ENCODE results near the gene NFASC. TPM values are rescaled to one million over a fixed set of nuclear protein-coding genes. Genes with fewer than 3 reads are reported as not detected.

Gene NFASC
- total RNA-seq, 1 donor from 2014 or later: 0.18 TPM

DNA sequence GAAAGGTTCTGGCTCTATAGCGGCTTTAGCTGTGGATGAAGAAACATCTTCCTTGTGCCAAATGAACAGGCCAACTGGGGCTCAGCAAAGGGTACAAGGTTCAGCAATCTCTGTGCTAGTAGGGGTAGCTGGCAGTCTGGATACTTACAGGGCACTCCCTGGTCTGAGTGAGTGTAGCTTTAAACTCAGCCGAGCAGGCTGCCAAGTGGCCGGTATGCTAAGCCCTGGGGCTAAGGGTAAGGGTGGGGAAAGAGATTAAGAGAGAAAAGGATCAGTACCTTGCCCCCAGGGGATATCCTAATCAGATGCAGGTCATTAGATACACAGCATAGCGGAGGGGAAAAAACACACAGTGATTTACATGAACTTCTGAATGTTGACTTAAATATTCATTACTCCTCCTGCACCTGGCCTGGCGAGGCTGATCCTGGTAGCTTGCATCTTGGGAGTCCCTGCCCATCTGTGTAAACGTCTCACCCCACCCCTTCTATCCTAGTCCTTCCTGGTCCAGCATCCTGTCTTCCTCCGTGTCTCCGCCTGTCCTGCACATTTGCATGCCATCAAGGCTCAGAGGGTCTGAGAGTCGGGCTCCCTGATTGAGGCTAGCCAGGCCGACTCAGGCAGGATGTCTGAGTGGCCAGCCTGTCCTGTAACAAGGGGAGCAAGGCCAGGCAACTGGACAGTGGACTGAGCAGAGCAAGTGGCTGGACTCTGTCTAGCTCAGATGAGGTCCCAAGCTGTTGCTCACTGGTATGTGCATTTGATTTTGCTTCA is 132.9 kb downstream of the NFASC start:
- Mint-ChIP-seq H3K9me3 (no peaks in the 10 kb centered on the region), H3K4me3 (ENCODE audit: low read depth) (no peak overlapping the region), H3K27ac (no peak overlapping the region), H3K4me1 (ENCODE audit: low read depth) (no peaks in the 10 kb centered on the region), H3K27me3 (ENCODE audit: low read depth) (peaks cover 2% of the 10 kb centered on the region), H3K36me3 (ENCODE audit: low read depth) (no peaks in the 10 kb centered on the region)
- intact Hi-C loops (cut with micrococcal nuclease): no loop called here
- no peak for DNase-seq (ENCODE audit: low spot score)

DNA sequence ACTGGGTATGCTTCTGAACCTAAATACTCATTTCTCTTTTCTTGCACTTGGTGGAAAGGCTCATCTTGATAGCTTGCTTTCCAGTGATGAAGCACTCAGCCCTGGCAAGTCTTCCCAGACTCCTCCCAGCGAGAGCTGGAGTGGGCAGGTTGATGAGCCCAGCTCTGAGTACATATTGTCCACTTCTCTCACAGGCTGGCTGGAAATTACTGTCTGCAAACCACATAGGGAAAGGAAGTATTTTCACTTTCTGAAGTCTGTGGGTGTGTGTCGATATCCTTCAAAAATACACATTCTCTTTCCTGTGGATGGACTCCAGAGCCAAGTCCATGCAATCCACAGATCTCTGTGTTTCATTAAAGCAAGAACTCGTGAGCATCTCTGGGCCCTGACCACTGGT is 133.7 kb downstream of the NFASC start:
- intact Hi-C loops (cut with micrococcal nuclease): no loop called here
- Mint-ChIP-seq H3K4me3 (ENCODE audit: low read depth) (no peak overlapping the region), H3K36me3 (ENCODE audit: low read depth) (no peaks in the 10 kb centered on the region), H3K27me3 (ENCODE audit: low read depth) (peaks cover 2% of the 10 kb centered on the region), H3K27ac (no peak overlapping the region), H3K4me1 (ENCODE audit: low read depth) (no peaks in the 10 kb centered on the region), H3K9me3 (no peaks in the 10 kb centered on the region)
- no peak for DNase-seq (ENCODE audit: low spot score)

DNA sequence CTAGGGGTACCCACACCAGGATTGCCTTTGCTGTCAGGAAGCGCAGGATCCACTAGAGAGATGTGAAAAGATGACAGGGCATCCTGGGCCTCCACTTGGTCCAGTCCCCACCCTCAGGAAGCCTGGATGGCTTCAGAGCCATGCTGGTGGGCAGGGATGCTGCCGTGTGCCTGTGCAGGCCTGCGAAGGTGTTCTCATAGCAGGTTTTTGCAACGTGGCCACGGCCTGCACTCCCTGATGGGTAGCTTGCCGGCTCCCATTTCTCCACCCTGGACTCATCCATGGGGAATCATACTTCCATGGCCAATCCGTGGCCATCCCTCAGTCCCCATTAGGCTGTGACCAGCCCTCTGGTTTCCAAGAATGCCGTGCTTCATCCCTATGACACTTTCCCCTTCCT is 138.2 kb downstream of the NFASC start:
- H3K9me3 Mint-ChIP-seq: no peaks in the 10 kb centered on the region
- no peaks in the 10 kb centered on the region for H3K36me3 Mint-ChIP-seq (ENCODE audit: low read depth)
- DNase-seq (ENCODE audit: low spot score): no peak
- H3K4me1 Mint-ChIP-seq (ENCODE audit: low read depth): no peaks in the 10 kb centered on the region
- no peak overlapping the region for H3K4me3 Mint-ChIP-seq (ENCODE audit: low read depth)
- intact Hi-C loops (cut with micrococcal nuclease): no loop called here
- no peak overlapping the region for H3K27ac Mint-ChIP-seq
- no peaks in the 10 kb centered on the region for H3K27me3 Mint-ChIP-seq (ENCODE audit: low read depth)

DNA sequence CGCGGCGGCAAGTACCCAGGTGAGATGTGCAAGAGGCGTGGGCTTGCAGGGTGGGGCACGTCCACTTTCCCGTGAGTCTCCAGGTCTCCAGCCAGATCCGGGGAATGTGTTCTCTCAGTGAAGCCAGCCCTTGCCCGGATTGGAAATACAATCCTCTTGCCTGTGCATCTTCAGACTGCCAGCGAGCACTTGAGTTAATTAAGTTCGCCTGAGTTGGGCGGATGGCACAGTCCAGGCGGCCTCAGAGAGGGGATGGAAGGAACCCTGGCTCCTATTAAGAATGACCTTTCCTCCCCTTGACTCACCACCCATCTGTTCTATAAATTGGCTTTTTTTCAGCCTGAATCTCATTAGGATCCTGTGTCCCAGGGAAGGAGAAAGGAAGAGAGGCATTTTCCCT is 139.0 kb downstream of the NFASC start:
- no peaks in the 10 kb centered on the region for H3K27me3 Mint-ChIP-seq (ENCODE audit: low read depth)

DNA sequence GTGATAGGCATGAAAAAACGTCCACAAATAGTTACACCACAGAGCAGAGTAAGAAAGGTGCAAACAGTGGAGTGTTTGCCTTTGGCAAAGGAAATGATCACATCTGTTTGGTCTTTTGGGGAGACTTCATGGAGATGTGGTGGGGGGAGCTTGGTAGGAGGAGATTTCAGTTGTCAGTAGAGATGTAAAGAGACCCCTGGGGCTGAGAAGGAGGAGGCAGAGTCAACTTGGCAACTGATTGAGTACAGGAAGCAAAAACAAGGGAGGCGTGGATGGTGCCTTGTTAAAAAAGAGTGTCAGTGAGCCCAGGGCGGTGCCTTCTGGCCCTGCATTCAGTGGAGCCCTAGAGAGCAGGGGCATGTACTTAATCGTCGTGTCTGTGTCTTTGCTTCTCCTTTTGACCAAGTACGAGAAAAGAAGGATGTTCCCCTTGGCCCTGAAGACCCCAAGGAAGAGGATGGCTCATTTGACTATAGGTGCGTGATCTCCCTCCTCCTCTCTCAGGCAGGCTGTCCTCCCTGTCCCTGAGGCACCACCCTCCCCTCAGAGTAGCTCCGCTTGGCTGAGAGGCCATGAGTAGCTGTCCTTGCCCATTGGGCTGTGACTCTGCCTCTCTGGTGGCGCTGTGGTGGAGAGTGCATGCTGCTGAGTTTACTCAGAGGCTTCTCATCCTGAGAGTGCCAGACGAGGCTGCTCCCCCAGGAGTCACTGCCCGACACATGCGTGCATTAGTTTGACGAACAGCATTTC is 141.9 kb downstream of the NFASC start:
- no peak overlapping the region for H3K27ac Mint-ChIP-seq
- H3K27me3 Mint-ChIP-seq (ENCODE audit: low read depth): no peaks in the 10 kb centered on the region
- no peaks in the 10 kb centered on the region for H3K36me3 Mint-ChIP-seq (ENCODE audit: low read depth)
- intact Hi-C loops (cut with micrococcal nuclease): no loop called here
- DNase-seq (ENCODE audit: low spot score): no peak
- no peaks in the 10 kb centered on the region for H3K9me3 Mint-ChIP-seq
- H3K4me1 Mint-ChIP-seq (ENCODE audit: low read depth): no peaks in the 10 kb centered on the region
- no peak overlapping the region for H3K4me3 Mint-ChIP-seq (ENCODE audit: low read depth)

More for the DNA sequence above, 139.0 kb downstream of the NFASC start:
- H3K27ac Mint-ChIP-seq: no peak overlapping the region
- H3K4me1 Mint-ChIP-seq (ENCODE audit: low read depth): no peaks in the 10 kb centered on the region
- DNase-seq (ENCODE audit: low spot score): no peak
- no peak overlapping the region for H3K4me3 Mint-ChIP-seq (ENCODE audit: low read depth)
- H3K9me3 Mint-ChIP-seq: no peaks in the 10 kb centered on the region
- intact Hi-C loops (cut with micrococcal nuclease): no loop called here
- no peaks in the 10 kb centered on the region for H3K36me3 Mint-ChIP-seq (ENCODE audit: low read depth)

DNA sequence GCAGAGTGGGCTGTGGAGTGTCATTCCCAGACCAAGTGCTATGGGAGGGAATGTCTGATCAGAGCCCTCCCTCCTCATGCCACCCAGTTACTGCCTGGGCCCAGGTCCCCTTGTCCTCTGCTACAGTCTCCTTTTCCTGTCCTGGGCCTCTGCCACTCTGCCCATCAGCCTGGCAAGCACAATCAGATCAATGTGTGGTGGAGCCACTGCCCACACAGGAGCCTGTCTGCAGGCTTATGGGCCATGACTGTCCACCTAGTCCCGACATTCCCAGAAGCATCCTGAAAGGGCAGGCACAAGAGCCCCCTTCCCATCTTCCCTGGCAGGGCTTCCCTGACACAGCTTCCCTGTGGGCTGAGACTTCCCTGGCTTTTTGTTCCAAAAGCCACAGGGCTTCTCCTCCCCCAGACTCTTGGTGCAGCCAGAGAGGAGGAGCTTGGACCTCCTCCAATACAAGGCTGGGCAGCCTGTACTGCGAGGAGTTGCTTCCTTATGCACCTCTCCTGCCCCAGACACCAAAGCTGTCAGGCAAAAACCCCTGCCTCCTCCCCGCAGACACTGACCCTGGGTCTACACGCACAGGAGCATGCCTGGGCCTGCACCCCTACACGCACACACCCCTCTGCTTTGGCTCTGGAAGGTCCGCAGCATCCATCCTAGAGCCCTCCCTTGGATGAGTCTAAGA is 143.2 kb downstream of the NFASC start:
- Mint-ChIP-seq H3K27me3 (ENCODE audit: low read depth) (no peaks in the 10 kb centered on the region), H3K27ac (no peak overlapping the region), H3K36me3 (ENCODE audit: low read depth) (no peaks in the 10 kb centered on the region), H3K9me3 (no peaks in the 10 kb centered on the region), H3K4me1 (ENCODE audit: low read depth) (no peaks in the 10 kb centered on the region), H3K4me3 (ENCODE audit: low read depth) (no peak overlapping the region)
- intact Hi-C loops (cut with micrococcal nuclease): no loop called here
- no peak for DNase-seq (ENCODE audit: low spot score)

DNA sequence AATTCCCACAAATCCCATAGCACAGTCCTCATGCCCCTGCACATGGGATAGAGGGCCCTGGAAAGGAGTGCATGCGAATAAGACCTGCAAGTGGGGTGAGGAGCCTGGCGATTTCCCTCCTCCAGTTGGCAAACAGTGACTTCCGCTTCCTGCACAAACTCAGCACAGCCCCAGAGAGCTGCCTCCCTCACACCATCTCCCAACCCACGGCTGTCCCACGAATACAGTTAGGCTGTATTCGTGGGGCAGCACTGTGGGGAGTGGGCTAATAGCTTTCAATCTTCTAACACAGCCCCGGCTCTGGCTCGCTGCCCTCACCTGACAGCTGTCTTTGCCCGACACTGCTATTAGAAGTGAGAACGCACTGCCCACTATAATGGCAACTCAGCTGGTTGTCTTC is 144.1 kb downstream of the NFASC start:
- Mint-ChIP-seq H3K4me3 (ENCODE audit: low read depth) (no peak overlapping the region), H3K27ac (no peak overlapping the region), H3K36me3 (ENCODE audit: low read depth) (no peaks in the 10 kb centered on the region), H3K4me1 (ENCODE audit: low read depth) (no peaks in the 10 kb centered on the region), H3K9me3 (no peaks in the 10 kb centered on the region), H3K27me3 (ENCODE audit: low read depth) (no peaks in the 10 kb centered on the region)
- no peak for DNase-seq (ENCODE audit: low spot score)
- intact Hi-C loops (cut with micrococcal nuclease): no loop called here

DNA sequence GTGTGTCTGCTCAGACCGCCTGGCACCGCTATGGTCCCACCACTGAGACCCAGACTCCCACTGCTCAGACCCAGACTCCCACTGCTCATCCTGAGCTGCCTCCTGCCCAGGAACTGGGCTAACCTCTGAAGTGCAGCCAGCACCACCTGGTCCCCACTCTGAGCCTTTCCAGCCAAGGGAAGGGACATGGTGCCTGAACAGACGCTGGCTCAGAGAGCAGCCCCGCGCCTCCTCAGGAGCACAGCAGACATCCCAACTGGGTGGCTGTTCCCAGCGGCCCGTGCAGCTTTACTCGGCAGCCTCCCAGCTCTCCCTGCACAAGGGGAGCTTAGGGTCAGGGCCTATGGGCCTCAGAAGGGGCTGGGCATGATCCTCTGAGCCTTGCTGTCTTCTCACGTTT is 144.6 kb downstream of the NFASC start:
- intact Hi-C loops (cut with micrococcal nuclease): no loop called here
- Mint-ChIP-seq H3K36me3 (ENCODE audit: low read depth) (no peaks in the 10 kb centered on the region), H3K4me1 (ENCODE audit: low read depth) (no peaks in the 10 kb centered on the region), H3K27ac (no peak overlapping the region), H3K9me3 (no peaks in the 10 kb centered on the region), H3K4me3 (ENCODE audit: low read depth) (no peak overlapping the region), H3K27me3 (ENCODE audit: low read depth) (no peaks in the 10 kb centered on the region)
- DNase-seq (ENCODE audit: low spot score): no peak

DNA sequence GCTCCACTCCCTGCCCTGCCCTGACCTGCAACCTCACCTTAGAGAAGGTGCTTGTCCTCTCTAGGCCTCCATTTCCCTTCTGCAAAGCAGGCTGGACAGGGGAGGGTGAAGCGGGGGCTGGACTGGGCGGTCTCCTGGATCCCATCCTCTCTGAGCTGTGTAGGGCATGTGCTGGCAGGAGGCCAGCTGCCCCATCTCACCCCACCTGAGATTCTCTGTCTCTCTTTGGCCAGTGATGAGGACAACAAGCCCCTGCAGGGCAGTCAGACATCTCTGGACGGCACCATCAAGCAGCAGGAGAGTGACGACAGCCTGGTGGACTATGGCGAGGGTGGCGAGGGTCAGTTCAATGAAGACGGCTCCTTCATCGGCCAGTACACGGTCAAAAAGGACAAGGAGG is 145.4 kb downstream of the NFASC start:
- Mint-ChIP-seq H3K27me3 (ENCODE audit: low read depth) (no peaks in the 10 kb centered on the region), H3K36me3 (ENCODE audit: low read depth) (no peaks in the 10 kb centered on the region), H3K4me1 (ENCODE audit: low read depth) (no peaks in the 10 kb centered on the region), H3K4me3 (ENCODE audit: low read depth) (no peak overlapping the region), H3K9me3 (no peaks in the 10 kb centered on the region), H3K27ac (no peak overlapping the region)
- no peak for DNase-seq (ENCODE audit: low spot score)
- intact Hi-C loops (cut with micrococcal nuclease): no loop called here

DNA sequence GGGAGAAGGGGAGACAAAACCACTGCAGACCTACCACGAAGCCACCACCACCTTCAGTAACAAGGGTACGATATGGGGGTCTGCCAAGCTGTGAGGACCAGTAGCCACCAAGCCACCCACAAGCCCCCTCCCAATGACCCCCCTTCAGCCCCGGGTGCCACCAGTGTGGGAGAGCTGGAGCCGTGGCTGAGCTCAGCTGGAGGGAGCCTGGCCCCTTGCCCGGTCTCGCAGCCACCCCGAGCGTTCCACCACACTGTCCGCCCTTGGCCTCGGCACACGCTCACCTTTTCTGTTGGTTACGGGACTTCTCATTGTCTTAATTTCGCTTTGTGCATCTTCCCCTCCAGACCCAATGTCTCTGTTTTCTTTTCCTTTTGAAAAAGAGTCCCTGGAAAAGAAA is 145.9 kb downstream of the NFASC start:
- Mint-ChIP-seq H3K9me3 (no peaks in the 10 kb centered on the region), H3K4me3 (ENCODE audit: low read depth) (no peak overlapping the region), H3K27ac (no peak overlapping the region), H3K4me1 (ENCODE audit: low read depth) (no peaks in the 10 kb centered on the region), H3K36me3 (ENCODE audit: low read depth) (no peaks in the 10 kb centered on the region), H3K27me3 (ENCODE audit: low read depth) (no peaks in the 10 kb centered on the region)
- DNase-seq (ENCODE audit: low spot score): no peak
- intact Hi-C loops (cut with micrococcal nuclease): no loop called here

DNA sequence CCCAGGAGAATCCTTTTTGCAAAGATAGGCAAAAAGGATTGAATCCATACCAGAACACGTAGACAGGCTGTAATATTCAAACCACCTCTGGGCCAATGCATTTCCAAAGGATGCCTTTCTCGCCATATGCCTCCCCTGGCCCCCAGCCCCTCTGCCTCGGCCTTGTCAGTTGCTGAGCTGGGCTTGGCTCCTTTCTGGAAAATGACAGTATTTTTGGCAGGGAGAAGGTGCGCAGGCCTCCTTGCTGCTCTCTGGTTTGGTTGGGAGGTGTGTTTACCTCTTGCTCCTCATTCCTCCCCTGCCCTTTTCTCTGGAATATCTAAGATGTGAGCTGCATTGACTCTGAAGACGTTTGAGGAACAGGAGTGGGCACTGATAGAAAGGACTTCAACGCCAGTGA is 146.3 kb downstream of the NFASC start:
- H3K27ac Mint-ChIP-seq: no peak overlapping the region
- no peaks in the 10 kb centered on the region for H3K9me3 Mint-ChIP-seq
- H3K27me3 Mint-ChIP-seq (ENCODE audit: low read depth): no peaks in the 10 kb centered on the region
- no peak for DNase-seq (ENCODE audit: low spot score)
- H3K4me1 Mint-ChIP-seq (ENCODE audit: low read depth): no peaks in the 10 kb centered on the region
- intact Hi-C loops (cut with micrococcal nuclease): no loop called here
- no peak overlapping the region for H3K4me3 Mint-ChIP-seq (ENCODE audit: low read depth)
- no peaks in the 10 kb centered on the region for H3K36me3 Mint-ChIP-seq (ENCODE audit: low read depth)

DNA sequence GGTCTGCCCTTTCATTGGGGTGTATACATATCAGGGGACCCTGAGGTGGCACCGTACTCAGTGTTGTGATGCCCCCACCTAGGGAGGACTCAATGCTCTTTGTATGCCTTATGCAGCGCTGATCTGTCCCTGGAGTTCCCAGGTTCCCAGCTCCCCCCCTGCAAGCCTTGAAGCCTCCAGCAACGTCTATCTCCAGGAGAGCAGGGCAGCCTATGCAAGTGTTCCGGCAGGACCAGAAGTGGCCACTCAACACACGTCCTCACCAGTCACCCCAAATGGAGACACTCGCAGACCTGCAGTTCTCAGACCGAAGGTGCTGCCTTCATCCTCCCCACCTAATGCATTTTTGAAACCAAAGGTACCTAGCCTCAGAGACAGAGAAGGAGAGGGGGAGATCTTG is 147.1 kb downstream of the NFASC start:
- Mint-ChIP-seq H3K4me1 (ENCODE audit: low read depth) (no peaks in the 10 kb centered on the region), H3K9me3 (no peaks in the 10 kb centered on the region), H3K27ac (no peak overlapping the region), H3K36me3 (ENCODE audit: low read depth) (no peaks in the 10 kb centered on the region), H3K4me3 (ENCODE audit: low read depth) (no peak overlapping the region), H3K27me3 (ENCODE audit: low read depth) (no peaks in the 10 kb centered on the region)
- intact Hi-C loops (cut with micrococcal nuclease): no loop called here
- DNase-seq (ENCODE audit: low spot score): no peak

DNA sequence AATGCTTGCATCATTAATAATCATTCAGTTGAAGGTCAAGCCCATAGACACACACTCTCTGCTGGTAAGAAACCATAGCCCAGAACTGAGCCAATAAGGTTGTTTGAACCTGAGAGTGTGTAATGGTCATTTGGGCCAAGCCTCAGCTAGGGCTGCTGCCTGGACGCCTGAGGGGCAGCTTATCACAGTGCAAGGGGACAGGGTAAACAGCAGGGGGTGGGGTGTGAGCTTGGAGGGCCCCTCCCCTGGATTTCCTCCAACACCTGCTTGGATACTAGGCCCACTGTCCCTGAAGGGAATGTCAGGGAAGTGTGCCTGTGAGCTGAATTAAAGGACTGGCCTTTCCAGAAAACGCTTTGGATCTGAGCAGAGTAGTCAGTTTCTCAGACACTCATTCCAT is 147.7 kb downstream of the NFASC start:
- H3K36me3 Mint-ChIP-seq (ENCODE audit: low read depth): no peaks in the 10 kb centered on the region
- no peaks in the 10 kb centered on the region for H3K27me3 Mint-ChIP-seq (ENCODE audit: low read depth)
- no peak overlapping the region for H3K27ac Mint-ChIP-seq
- intact Hi-C loops (cut with micrococcal nuclease): no loop called here
- no peaks in the 10 kb centered on the region for H3K9me3 Mint-ChIP-seq
- H3K4me3 Mint-ChIP-seq (ENCODE audit: low read depth): no peak overlapping the region
- no peaks in the 10 kb centered on the region for H3K4me1 Mint-ChIP-seq (ENCODE audit: low read depth)
- no peak for DNase-seq (ENCODE audit: low spot score)

Data from activated T-helper 2 cell treated with anti-CD3 and anti-CD28 coated beads, Interferon-gamma antibody, Interleukin-2, Interleukin-4, amounts not matched to agents 10 μg/mL and 5 μg/mL and 100 μg/mL, durations not matched to agents 14 hours and 24 hours and 36 hours (primary cell).